Measurements from ENCODE around the gene BTBD9.

The BTBD9 gene

GRCh38 chr6:38599261-38599660, 40.5 kb downstream of the BTBD9 start:
- no peak for DNase-seq (ENCODE audit: low read depth, low spot score)

GRCh38 chr6:38593998-38594665, 45.6 kb downstream of the BTBD9 start:
- DNase-seq (ENCODE audit: low read depth, low spot score), result no peak

- DNase-seq (ENCODE audit: low read depth, low spot score), result no peak
These were observed 46.3 kb downstream of the BTBD9 start for GRCh38 chr6:38593409-38593808.

- no peak for DNase-seq (ENCODE audit: low read depth, low spot score)
These were observed 48.3 kb downstream of the BTBD9 start for GRCh38 chr6:38591439-38591838.

GRCh38 chr6:38589367-38589720, 50.4 kb downstream of the BTBD9 start:
- DNase-seq (ENCODE audit: low read depth, low spot score), result no peak

- DNase-seq (ENCODE audit: low read depth, low spot score), result no peak
These were observed 50.9 kb downstream of the BTBD9 start for GRCh38 chr6:38588631-38589366.

- no peak for DNase-seq (ENCODE audit: low read depth, low spot score)
These were observed 51.9 kb downstream of the BTBD9 start for GRCh38 chr6:38587766-38588362.

GRCh38 chr6:38586992-38587391, 52.7 kb downstream of the BTBD9 start:
- no peak for DNase-seq (ENCODE audit: low read depth, low spot score)

- no peak for DNase-seq (ENCODE audit: low read depth, low spot score)
These were observed 55.0 kb downstream of the BTBD9 start for GRCh38 chr6:38584731-38585130.

GRCh38 chr6:38583523-38583922, 56.2 kb downstream of the BTBD9 start:
- no peak for DNase-seq (ENCODE audit: low read depth, low spot score)

- no peak for DNase-seq (ENCODE audit: low read depth, low spot score)
These were observed 59.7 kb downstream of the BTBD9 start for GRCh38 chr6:38580030-38580429.

- no peak for DNase-seq (ENCODE audit: low read depth, low spot score)
These were observed 60.6 kb downstream of the BTBD9 start for GRCh38 chr6:38579010-38579628.

- DNase-seq (ENCODE audit: low read depth, low spot score), result no peak
These were observed 61.7 kb downstream of the BTBD9 start for GRCh38 chr6:38578075-38578474.

- no peak for DNase-seq (ENCODE audit: low read depth, low spot score)
These were observed 62.2 kb downstream of the BTBD9 start for GRCh38 chr6:38577492-38577891.

- no peak for DNase-seq (ENCODE audit: low read depth, low spot score)
These were observed 65.8 kb downstream of the BTBD9 start for GRCh38 chr6:38573801-38574395.

- no peak for DNase-seq (ENCODE audit: low read depth, low spot score)
These were observed 67.4 kb downstream of the BTBD9 start for GRCh38 chr6:38572186-38572813.

- no peak for DNase-seq (ENCODE audit: low read depth, low spot score)
These were observed 68.0 kb downstream of the BTBD9 start for GRCh38 chr6:38571721-38572120.

GRCh38 chr6:38570750-38571149, 69.0 kb downstream of the BTBD9 start:
- no peak for DNase-seq (ENCODE audit: low read depth, low spot score)

- DNase-seq (ENCODE audit: low read depth, low spot score), result no peak
These were observed 72.3 kb downstream of the BTBD9 start for GRCh38 chr6:38567436-38567835.

- DNase-seq (ENCODE audit: low read depth, low spot score), result no peak
These were observed 73.3 kb downstream of the BTBD9 start for GRCh38 chr6:38566295-38567030.

GRCh38 chr6:38564301-38564700, 75.4 kb downstream of the BTBD9 start:
- DNase-seq (ENCODE audit: low read depth, low spot score), result no peak
